CD4-positive, alpha-beta T cell treated with Interleukin-1 beta for 1 hour (primary cell): ENCODE results near the gene AMT.

Experiments used
- DNase-seq, 2 donors: peaks; one replicate each; pipeline ENCODE4 v3.0.0-alpha.2; 2020 to 2022

Gene AMT

DNA sequence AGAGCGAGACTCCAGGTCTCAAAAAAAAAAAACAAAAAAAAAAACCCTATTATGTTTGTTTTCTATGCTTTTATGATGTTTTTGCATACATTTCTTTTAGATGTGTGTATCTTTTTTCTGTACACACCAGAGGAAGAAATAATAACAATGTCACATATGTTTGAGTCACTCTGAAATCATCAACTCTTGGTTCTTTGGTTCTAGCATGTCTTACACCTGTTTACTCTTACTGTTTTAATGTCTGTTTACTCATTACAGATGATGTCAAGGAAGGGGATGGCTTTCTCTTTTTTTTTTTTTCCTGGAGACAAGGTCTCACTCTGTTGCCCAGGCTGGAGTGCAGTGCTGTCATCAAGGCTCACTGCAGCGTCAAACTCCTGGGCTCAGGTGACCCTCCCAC, 34.6 kb downstream of the AMT start:
- DNase-seq = no peak

DNA sequence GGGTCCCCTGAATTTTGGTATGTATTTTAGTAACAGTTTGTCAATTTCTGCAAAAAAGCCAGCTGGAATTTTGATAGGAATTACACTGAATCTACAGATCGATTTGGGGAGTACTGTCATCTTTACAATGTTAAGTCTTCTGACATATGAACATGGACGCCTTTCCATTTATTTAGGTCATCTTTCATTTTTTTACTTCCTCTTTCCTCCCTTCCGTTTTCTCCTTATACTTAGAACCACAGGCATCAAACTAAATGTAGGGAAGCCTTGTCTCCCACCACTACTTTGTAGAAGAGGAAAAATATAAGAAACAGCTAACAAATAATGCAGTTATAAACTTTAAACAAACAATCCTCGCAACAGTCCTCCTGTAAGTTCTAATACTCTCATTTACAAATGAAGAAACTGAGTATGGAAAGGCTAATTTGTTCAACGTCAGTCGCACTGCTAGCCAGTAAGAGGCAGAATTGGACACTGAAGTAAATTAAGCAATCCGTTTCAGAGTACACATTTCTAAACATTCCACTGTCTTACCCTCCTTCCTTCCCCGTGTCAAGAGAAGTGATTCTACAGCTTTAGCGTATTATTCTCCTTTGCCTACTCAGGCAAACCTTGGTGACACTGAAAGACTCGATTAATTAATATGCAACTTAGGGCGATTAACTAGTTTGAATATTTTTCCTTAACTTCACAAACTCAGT, 36.1 kb downstream of the AMT start:
- DNase-seq = no peak

DNA sequence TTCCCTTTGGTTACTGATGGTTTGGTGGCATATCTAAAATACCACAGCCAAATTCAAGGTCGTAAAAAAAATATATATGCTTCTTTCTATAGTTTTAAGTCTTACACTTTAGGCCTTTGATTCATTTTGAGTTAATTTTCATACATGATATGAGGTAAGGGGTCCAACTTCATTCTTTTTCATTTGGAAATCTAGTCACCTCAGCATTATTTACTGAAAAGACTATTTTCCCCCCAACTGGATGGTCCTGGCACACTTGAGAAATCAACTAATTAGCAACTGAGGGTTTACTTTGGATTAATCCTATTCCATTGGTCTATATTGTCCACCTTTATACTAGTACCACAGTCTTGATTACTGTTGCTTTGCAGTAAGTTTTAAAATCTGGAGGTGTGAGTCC, 36.7 kb downstream of the AMT start:
- no peak for DNase-seq

DNA sequence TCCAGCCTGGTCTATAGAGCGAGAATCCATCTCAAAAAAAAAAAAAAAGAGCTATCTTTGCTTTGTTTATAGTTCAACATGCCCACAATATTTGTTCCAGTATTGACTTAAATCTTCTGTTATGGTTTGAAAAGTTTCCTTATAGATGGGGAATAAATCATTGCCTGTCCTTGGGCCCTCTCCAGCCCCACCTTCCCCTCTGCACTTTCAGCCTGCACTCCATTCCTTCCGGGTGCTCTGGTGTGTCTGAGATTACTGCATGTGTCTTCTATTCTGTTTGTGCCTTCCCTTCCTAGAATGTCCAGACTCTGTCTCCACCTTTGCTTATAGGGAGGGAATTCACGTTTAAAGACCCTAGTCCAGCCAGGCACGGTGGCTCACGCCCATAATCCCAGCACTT, 38.9 kb downstream of the AMT start:
- no peak for DNase-seq

DNA sequence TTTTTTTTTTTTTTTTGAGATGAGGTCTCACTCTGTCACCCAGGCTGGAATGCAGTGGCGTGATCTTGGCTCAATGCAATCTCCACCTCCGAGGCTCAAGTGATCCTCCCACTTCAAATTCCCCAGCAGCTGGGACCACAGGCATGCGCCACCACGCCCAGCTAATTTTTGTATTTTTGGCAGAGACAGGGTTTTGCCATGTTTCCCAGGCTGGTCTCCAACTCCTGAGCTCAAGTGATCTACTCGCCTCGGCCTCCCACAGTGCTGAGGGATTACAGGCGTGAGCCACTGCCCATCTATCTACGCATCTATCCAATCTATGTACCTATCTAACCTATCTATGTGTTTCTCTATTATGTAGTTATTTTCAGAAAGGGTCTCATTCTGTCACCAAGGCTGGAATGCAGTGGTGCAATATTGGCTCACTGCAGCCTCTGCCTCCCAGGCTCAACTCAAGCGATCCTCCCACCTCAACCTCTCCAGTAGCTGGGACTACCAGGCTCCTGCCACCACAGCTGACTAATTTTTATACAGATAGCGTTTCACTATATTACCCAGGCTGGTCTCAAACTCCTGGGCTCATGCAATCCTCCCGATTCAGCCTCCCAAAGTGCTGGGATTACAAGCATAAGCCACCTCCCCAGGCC, 43.9 kb downstream of the AMT start:
- DNase-seq = no peak

DNA sequence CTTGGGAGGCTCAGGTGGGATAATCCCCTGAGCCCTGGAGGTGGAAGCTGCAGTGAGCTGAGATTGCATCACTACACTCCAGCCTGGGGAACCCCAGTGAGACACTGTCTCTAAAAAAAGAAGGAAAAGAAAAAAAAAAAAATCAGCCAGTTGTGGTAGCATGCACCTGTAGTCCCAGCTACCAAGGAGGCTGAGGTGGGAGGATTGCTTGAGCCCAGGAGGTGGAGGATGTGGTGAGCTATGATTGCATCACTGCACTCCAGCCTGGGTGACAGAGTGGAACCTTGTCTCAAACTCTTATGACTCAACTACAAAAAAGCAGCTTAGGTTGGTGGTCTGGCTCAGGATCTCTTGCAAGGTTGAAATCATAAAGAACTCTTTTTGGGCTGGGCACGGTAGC, 44.8 kb downstream of the AMT start:
- DNase-seq = peak; percentile 26 to 53

DNA sequence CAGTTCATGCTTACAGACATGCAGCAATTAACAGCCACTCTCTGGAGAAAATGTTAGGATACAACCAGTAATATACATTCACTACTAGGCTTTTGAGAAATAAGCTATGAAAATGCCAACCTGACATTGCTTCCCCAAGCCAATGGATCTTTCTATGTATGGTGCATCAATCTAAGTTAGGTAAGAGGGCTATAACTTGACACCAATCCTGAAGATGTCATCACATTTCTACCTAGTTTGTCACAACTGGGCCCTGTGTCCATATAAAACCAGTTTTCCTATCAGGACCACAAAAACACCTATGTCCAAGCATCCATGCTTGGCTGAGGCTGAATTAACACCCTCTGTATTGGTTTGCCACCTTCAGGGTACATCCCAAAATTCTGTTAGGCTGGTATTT, 50.3 kb downstream of the AMT start:
- no peak for DNase-seq

DNA sequence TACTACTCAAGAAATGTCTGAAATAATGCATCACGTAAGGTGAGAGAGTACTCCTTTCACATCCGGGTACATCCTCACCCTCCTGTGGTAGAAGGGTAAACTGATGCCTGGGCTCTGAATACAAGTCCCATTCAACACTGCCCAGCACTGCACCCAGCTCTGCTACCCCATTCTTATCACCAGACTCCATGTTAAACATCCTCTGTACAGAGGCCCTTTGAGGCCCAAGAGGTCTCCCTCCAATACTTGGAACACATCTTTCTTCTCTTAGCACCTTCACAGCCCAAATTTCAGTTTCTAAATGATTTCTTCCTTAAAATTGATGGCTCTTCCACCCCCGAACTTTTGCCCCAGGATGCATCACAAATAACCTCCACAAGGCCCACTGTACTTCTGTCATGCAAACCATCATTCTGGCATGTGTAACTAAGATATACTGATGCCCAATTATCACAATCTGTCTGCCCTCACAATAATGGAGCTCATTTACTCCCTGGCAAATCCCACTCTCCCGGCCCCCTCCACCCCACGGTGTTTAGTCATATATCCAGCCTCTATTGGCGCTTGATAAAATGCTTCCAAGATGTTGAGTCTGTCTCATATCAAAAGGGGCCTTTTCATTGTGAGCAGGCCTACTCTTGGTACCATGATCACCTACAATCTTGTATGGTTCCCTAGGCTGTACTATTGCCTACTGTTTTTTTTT, 51.5 kb downstream of the AMT start:
- DNase-seq = no peak
